Measurements from ENCODE around the gene TMEM95.

The TMEM95 gene

DNA sequence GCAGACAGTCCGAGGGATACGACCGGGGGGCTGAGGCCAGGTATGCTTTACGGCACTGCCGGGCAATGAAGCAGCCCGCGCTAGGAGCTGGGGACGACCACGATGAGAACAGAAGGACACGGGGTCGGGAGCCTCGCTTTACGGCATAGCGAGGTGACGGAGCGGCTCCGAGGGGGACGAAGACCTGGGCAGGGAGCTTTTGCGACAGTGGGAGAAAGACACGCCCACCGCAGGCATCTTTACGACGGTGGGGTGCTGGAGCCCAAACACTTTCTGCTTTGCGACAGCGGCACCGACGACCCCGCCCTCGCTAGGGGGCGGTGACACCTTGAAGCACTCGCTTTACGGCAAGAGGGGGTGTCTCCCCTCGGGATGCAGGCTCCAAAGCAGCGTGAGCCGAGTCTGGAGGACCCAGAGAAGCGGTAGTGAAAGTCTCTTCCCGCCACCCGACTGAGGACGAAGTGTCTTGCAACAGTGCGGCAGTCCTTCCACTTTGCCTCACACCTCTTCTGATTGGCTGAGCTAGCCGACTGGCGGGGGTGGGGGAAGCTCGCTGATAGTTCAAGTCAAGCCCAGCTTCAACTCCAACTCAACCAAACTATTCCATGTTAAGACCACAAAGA is 25.5 kb upstream of the TMEM95 start (continued):
- TF ChIP-seq SP7 (tag by site-specific recombination; IDR thresholded peaks at IDR 0.05) (peak; percentile 49; the same call in 1 of the 2 replicates), ZNF248 (tag by site-specific recombination; IDR thresholded peaks at IDR 0.05) (no peak), YY2 (tag by site-specific recombination; IDR thresholded peaks at IDR 0.05) (no peak; the same call in 1 of the 2 replicates), ZNF16 (tag by site-specific recombination; IDR thresholded peaks at IDR 0.05; ENCODE audit: low read depth) (no peak), KLF10 (tag by site-specific recombination; IDR thresholded peaks at IDR 0.05) (peak; percentile 68), ZNF114 (tag by site-specific recombination; IDR thresholded peaks at IDR 0.05) (no peak), YY1 (tag by site-specific recombination; IDR thresholded peaks at IDR 0.05) (no peak; the same call in 1 of the 2 replicates), ZNF266 (tag by site-specific recombination; IDR thresholded peaks at IDR 0.05; ENCODE audit: low read depth) (0 out of 2 replicates have a peak, but pooled peaks have one; percentile 9), ZNF473 (tag by site-specific recombination; IDR thresholded peaks at IDR 0.05) (no peak), GLIS1 (tag by site-specific recombination; IDR thresholded peaks at IDR 0.05) (peak; percentile 72), ZNF747 (tag by site-specific recombination; IDR thresholded peaks at IDR 0.05) (no peak), ZNF623 (tag by site-specific recombination; IDR thresholded peaks at IDR 0.05) (no peak), ZNF837 (tag by site-specific recombination; IDR thresholded peaks at IDR 0.05) (no peak), ZNF76 (tag by site-specific recombination; IDR thresholded peaks at IDR 0.05; ENCODE audit: borderline replicate concordance, low read depth) (no peak; the same call in 1 of the 2 replicates), HOXA7 (CRISPR knock-in tag; IDR thresholded peaks at IDR 0.05; ENCODE audit: borderline replicate concordance) (no peak), ZNF202 (tag by site-specific recombination; IDR thresholded peaks at IDR 0.05; ENCODE audit: borderline replicate concordance) (no peak), ZSCAN18 (tag by site-specific recombination; IDR thresholded peaks at IDR 0.05) (no peak), ZNF791 (tag by site-specific recombination; IDR thresholded peaks at IDR 0.05) (no peak), AEBP2 (tag by site-specific recombination; IDR thresholded peaks at IDR 0.05; ENCODE audit: borderline replicate concordance) (no peak), ZFP69B (tag by site-specific recombination; IDR thresholded peaks at IDR 0.05) (0 out of 2 replicates have a peak, but pooled peaks have one; percentile 26), ZNF416 (tag by site-specific recombination; IDR thresholded peaks at IDR 0.05) (no peak), ZNF585B (tag by site-specific recombination; IDR thresholded peaks at IDR 0.05) (no peak), ZNF558 (tag by site-specific recombination; IDR thresholded peaks at IDR 0.05) (no peak), ZNF624 (tag by site-specific recombination; IDR thresholded peaks at IDR 0.05) (no peak)
- TF ChIP-seq, protein P1, sequence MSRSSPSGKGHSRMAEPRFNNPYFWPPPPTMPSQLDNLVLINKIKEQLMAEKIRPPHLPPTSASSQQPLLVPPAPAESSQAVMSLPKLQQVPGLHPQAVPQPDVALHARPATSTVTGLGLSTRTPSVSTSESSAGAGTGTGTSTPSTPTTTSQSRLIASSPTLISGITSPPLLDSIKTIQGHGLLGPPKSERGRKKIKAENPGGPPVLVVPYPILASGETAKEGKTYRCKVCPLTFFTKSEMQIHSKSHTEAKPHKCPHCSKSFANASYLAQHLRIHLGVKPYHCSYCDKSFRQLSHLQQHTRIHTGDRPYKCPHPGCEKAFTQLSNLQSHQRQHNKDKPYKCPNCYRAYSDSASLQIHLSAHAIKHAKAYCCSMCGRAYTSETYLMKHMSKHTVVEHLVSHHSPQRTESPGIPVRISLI (tag by site-specific recombination; IDR thresholded peaks at IDR 0.05), result no peak
- TF ChIP-seq, protein P2, sequence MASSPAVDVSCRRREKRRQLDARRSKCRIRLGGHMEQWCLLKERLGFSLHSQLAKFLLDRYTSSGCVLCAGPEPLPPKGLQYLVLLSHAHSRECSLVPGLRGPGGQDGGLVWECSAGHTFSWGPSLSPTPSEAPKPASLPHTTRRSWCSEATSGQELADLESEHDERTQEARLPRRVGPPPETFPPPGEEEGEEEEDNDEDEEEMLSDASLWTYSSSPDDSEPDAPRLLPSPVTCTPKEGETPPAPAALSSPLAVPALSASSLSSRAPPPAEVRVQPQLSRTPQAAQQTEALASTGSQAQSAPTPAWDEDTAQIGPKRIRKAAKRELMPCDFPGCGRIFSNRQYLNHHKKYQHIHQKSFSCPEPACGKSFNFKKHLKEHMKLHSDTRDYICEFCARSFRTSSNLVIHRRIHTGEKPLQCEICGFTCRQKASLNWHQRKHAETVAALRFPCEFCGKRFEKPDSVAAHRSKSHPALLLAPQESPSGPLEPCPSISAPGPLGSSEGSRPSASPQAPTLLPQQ (tag by site-specific recombination; IDR thresholded peaks at IDR 0.05), result no peak
- TF ChIP-seq, protein P3, sequence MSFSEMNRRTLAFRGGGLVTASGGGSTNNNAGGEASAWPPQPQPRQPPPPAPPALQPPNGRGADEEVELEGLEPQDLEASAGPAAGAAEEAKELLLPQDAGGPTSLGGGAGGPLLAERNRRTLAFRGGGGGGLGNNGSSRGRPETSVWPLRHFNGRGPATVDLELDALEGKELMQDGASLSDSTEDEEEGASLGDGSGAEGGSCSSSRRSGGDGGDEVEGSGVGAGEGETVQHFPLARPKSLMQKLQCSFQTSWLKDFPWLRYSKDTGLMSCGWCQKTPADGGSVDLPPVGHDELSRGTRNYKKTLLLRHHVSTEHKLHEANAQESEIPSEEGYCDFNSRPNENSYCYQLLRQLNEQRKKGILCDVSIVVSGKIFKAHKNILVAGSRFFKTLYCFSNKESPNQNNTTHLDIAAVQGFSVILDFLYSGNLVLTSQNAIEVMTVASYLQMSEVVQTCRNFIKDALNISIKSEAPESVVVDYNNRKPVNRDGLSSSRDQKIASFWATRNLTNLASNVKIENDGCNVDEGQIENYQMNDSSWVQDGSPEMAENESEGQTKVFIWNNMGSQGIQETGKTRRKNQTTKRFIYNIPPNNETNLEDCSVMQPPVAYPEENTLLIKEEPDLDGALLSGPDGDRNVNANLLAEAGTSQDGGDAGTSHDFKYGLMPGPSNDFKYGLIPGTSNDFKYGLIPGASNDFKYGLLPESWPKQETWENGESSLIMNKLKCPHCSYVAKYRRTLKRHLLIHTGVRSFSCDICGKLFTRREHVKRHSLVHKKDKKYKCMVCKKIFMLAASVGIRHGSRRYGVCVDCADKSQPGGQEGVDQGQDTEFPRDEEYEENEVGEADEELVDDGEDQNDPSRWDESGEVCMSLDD (tag by site-specific recombination; IDR thresholded peaks at IDR 0.05), result peak; percentile 96
- TF ChIP-seq, protein P4, sequence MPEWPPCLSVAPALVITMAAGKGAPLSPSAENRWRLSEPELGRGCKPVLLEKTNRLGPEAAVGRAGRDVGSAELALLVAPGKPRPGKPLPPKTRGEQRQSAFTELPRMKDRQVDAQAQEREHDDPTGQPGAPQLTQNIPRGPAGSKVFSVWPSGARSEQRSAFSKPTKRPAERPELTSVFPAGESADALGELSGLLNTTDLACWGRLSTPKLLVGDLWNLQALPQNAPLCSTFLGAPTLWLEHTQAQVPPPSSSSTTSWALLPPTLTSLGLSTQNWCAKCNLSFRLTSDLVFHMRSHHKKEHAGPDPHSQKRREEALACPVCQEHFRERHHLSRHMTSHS (tag by site-specific recombination; IDR thresholded peaks at IDR 0.05), result no peak
- TF ChIP-seq, protein P5, sequence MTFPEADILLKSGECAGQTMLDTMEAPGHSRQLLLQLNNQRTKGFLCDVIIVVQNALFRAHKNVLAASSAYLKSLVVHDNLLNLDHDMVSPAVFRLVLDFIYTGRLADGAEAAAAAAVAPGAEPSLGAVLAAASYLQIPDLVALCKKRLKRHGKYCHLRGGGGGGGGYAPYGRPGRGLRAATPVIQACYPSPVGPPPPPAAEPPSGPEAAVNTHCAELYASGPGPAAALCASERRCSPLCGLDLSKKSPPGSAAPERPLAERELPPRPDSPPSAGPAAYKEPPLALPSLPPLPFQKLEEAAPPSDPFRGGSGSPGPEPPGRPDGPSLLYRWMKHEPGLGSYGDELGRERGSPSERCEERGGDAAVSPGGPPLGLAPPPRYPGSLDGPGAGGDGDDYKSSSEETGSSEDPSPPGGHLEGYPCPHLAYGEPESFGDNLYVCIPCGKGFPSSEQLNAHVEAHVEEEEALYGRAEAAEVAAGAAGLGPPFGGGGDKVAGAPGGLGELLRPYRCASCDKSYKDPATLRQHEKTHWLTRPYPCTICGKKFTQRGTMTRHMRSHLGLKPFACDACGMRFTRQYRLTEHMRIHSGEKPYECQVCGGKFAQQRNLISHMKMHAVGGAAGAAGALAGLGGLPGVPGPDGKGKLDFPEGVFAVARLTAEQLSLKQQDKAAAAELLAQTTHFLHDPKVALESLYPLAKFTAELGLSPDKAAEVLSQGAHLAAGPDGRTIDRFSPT (tag by site-specific recombination; IDR thresholded peaks at IDR 0.05), result no peak
